Measurements from ENCODE around the gene NRXN3. TPM values are rescaled to one million over a fixed set of nuclear protein-coding genes. Genes with fewer than 3 reads are reported as not detected.

NRXN3 gene
- total RNA-seq, 1 experiment from 2014 or later = not detected

DNA sequence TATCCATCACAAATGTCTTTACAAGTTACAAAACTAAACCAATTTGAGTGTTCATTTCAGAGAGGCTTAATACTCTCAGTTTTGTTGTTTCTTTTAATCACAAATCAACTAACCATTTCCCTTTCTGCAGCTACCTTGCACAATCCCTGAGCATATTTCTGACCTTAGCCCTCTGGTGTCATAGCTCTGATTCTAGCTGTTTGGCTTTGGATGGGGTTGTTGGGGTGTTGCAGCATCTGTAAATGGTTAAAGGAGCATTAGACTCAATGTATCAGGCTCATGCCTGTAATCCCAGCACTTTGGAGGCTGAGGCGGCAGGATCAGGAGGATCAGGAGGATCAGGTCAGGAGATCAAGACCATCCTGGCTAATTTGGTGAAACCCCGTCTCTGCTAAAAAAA is 461.4 kb downstream of the NRXN3 start:
- H3K27ac ChIP-seq (ENCODE audit: low read length) = no peak overlapping the region
- ChIA-PET POLR2A (no interaction called here), CTCF (no interaction called here)
- ATAC-seq = no peak
- intact Hi-C loops (cut with micrococcal nuclease; ENCODE audit: unreplicated experiment) = no loop called here
- no peaks in the 10 kb centered on the region for H3K4me1 ChIP-seq (ENCODE audit: control insufficient read depth, insufficient read depth, low read length)
- no peaks in the 10 kb centered on the region for H3K36me3 ChIP-seq (ENCODE audit: control insufficient read depth, insufficient read depth, low read length)
- no peak for TF ChIP-seq TCF7L2 (IDR thresholded peaks at IDR 0.05; ENCODE audit: low read depth, low read length)
- TF ChIP-seq, protein P1, sequence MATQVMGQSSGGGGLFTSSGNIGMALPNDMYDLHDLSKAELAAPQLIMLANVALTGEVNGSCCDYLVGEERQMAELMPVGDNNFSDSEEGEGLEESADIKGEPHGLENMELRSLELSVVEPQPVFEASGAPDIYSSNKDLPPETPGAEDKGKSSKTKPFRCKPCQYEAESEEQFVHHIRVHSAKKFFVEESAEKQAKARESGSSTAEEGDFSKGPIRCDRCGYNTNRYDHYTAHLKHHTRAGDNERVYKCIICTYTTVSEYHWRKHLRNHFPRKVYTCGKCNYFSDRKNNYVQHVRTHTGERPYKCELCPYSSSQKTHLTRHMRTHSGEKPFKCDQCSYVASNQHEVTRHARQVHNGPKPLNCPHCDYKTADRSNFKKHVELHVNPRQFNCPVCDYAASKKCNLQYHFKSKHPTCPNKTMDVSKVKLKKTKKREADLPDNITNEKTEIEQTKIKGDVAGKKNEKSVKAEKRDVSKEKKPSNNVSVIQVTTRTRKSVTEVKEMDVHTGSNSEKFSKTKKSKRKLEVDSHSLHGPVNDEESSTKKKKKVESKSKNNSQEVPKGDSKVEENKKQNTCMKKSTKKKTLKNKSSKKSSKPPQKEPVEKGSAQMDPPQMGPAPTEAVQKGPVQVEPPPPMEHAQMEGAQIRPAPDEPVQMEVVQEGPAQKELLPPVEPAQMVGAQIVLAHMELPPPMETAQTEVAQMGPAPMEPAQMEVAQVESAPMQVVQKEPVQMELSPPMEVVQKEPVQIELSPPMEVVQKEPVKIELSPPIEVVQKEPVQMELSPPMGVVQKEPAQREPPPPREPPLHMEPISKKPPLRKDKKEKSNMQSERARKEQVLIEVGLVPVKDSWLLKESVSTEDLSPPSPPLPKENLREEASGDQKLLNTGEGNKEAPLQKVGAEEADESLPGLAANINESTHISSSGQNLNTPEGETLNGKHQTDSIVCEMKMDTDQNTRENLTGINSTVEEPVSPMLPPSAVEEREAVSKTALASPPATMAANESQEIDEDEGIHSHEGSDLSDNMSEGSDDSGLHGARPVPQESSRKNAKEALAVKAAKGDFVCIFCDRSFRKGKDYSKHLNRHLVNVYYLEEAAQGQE (IDR thresholded peaks at IDR 0.05; ENCODE audit: insufficient read depth in 1 of 2, low read depth in 2 of 2, low read length in 1 of 2) = no peak
- no peak for TF ChIP-seq SIN3A (IDR thresholded peaks at IDR 0.05; ENCODE audit: borderline replicate concordance, insufficient read depth, low read depth, low read length)
- TF ChIP-seq, protein P2, sequence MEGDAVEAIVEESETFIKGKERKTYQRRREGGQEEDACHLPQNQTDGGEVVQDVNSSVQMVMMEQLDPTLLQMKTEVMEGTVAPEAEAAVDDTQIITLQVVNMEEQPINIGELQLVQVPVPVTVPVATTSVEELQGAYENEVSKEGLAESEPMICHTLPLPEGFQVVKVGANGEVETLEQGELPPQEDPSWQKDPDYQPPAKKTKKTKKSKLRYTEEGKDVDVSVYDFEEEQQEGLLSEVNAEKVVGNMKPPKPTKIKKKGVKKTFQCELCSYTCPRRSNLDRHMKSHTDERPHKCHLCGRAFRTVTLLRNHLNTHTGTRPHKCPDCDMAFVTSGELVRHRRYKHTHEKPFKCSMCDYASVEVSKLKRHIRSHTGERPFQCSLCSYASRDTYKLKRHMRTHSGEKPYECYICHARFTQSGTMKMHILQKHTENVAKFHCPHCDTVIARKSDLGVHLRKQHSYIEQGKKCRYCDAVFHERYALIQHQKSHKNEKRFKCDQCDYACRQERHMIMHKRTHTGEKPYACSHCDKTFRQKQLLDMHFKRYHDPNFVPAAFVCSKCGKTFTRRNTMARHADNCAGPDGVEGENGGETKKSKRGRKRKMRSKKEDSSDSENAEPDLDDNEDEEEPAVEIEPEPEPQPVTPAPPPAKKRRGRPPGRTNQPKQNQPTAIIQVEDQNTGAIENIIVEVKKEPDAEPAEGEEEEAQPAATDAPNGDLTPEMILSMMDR (IDR thresholded peaks at IDR 0.05) = no peak
- TF ChIP-seq POLR2AphosphoS5 (IDR thresholded peaks at IDR 0.05; ENCODE audit: low read depth, low read length) = no peak
- DNase-seq (ENCODE audit: low read depth, low spot score) = no peak
- no TSS peak for BruUV-seq (replicated peaks)
- no peak overlapping the region for H3K4me3 ChIP-seq (ENCODE audit: low read depth in 2 of 2, low read length in 2 of 2)
- in situ Hi-C loops (cut with HindIII; ENCODE audit: low pct_unique_long_range_greater_than_20kb, low sequenced_read_pairs) = no loop called here
- H3K9me3 ChIP-seq (ENCODE audit: control insufficient read depth, insufficient read depth, low read depth, low read length) = no peaks in the 10 kb centered on the region
- H3K27me3 ChIP-seq (ENCODE audit: control insufficient read depth, insufficient read depth, low read length) = no peaks in the 10 kb centered on the region

DNA sequence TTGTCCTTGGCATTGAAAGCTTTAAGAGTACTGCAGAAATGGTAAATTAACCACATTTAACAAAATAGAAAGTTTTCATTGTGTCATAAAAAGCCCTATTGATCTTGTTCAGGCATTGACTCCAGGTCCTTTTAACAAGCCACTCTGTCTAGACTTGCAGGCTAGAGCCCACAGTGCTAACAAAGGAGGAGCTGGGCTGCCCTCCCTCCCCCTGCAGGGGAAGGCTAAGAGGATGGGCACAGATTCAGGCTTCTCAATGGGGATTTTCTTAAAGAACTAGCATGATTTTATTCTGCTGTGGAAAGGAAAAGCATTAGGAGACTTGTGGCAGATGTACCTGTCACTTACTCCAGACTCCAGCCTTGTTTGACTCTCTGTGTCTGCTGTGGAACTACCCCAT is 463.6 kb downstream of the NRXN3 start:
- Histone ChIP-seq H3K9me3 (ENCODE audit: control insufficient read depth, insufficient read depth, low read depth, low read length) (no peaks in the 10 kb centered on the region), H3K4me3 (ENCODE audit: low read depth in 2 of 2, low read length in 2 of 2) (no peak overlapping the region), H3K27ac (ENCODE audit: low read length) (no peak overlapping the region), H3K36me3 (ENCODE audit: control insufficient read depth, insufficient read depth, low read length) (no peaks in the 10 kb centered on the region), H3K27me3 (ENCODE audit: control insufficient read depth, insufficient read depth, low read length) (no peaks in the 10 kb centered on the region), H3K4me1 (ENCODE audit: control insufficient read depth, insufficient read depth, low read length) (no peaks in the 10 kb centered on the region)
- TF ChIP-seq POLR2AphosphoS5 (IDR thresholded peaks at IDR 0.05; ENCODE audit: low read depth, low read length) (no peak), SIN3A (IDR thresholded peaks at IDR 0.05; ENCODE audit: borderline replicate concordance, insufficient read depth, low read depth, low read length) (no peak), TCF7L2 (IDR thresholded peaks at IDR 0.05; ENCODE audit: low read depth, low read length) (no peak)
- TF ChIP-seq, protein P2 (IDR thresholded peaks at IDR 0.05) = no peak
- TF ChIP-seq, protein P1 (IDR thresholded peaks at IDR 0.05; ENCODE audit: insufficient read depth in 1 of 2, low read depth in 2 of 2, low read length in 1 of 2) = no peak
- ATAC-seq (no peak), DNase-seq (ENCODE audit: low read depth, low spot score) (no peak)
- POLR2A ChIA-PET = no interaction called here
- intact Hi-C loops (cut with micrococcal nuclease; ENCODE audit: unreplicated experiment) = no loop called here
- BruUV-seq (replicated peaks) = no TSS peak
- in situ Hi-C loops (cut with HindIII; ENCODE audit: low pct_unique_long_range_greater_than_20kb, low sequenced_read_pairs) = no loop called here
- CTCF ChIA-PET = no interaction called here

Data from Panc1 (cell line).